Measurements from ENCODE around the gene TMTC1.
"Not testable (repeated sequence)": the region's sequence is repeated elsewhere in the genome, so short reads cannot be mapped to it uniquely, and the experiment has no call there.

Gene TMTC1

GRCh38 chr12:29674463-29674862 is 109.3 kb downstream of the TMTC1 start:
- in situ Hi-C loops (cut with HindIII; ENCODE audit: low sequenced_read_pairs): no loop called here

- in situ Hi-C loops (cut with HindIII; ENCODE audit: low sequenced_read_pairs): no loop called here
Measured at GRCh38 chr12:29673346-29673745, 110.4 kb downstream of the TMTC1 start.

DNA sequence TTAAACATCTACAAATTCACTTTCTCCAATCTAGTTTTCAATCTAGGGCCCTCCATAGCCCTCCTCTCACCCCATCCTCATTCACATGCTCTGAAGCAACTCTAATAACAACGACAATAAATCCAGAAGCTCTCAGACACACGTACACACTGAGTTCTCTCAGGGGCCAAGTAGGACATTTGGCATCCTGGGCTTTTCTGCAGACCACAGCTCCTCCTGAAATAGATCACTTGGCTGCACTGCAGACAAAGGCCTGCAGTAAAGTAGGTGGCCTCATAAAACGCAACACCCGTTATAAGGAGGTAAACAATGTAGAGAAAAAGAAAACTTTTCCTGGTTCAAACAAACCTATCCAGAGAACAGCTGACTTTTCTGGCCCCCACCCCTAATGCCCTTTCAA is 111.2 kb downstream of the TMTC1 start:
- in situ Hi-C loops (cut with HindIII; ENCODE audit: low sequenced_read_pairs): no loop called here

DNA sequence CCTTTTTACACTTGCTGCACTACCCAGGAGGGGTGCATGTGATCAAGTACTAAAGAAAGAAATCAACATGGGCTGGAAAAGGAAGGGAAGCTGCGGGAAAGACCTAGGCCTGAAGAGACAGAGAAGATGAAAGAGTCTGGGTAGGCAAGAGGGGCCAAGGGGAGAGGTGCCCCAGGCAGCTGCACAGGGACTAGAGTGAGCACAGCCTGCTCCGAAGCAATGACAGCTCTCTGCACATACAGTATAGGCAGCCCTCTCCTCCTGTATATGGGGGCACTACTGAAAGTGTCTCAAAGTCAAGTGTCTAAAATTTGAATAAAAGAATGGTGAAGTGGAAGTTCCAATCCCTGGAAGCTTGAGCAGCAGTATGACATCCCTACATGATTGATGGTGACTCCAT is 112.0 kb downstream of the TMTC1 start:
- in situ Hi-C loops (cut with HindIII; ENCODE audit: low sequenced_read_pairs): no loop called here

- in situ Hi-C loops (cut with HindIII; ENCODE audit: low sequenced_read_pairs): no loop called here
Measured at GRCh38 chr12:29667011-29667410, 116.7 kb downstream of the TMTC1 start.

- in situ Hi-C loops (cut with HindIII; ENCODE audit: low sequenced_read_pairs): no loop called here
Measured at GRCh38 chr12:29665107-29665506, 118.6 kb downstream of the TMTC1 start.

DNA sequence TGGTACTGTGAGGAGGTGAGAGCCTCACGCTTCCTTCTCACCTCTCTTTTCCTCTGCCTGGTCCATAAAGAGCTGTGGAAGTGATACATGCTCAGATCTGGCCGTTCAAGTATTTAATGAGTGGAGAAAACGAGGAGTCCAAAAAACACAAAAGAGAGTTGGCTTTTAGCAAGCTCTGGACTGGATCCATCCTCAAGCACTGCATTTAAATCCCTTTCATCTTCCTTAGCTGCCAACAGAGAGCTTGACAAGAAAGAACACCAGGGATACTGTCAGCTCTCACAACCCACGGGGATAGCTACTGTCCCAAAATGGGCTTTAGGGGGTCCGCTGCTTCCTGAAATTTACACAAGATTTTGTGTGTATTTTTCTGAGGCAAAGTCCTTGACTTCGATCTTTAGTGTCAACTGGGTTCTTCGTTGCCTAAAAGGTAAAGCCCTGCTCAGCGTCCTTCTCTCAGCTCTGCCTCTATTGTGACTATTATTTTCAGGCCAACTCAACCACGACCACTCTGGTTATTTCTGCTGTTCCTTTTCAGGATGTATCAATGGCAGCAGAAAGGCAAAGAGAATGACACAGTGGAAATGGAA is 120.9 kb downstream of the TMTC1 start:
- in situ Hi-C loops (cut with HindIII; ENCODE audit: low sequenced_read_pairs): no loop called here

DNA sequence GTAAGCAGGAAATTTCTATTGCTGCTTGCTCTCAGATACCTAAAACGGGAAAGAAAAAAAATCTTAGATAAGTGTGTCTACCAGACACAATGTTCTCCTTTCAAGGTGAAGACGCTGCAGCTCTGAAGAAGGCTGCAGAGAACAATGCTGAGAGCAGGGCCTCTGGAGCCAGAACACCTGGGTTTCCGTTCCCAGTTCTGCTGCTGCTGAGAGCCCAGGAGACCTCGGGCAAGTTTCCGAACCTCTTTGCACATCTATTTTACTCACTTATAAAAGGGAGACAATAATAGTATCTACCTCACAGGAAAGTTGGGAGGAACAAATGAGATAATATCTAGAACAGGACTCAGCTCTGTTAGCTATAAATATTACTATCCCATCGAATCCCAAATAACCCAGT is 122.9 kb downstream of the TMTC1 start:
- in situ Hi-C loops (cut with HindIII; ENCODE audit: low sequenced_read_pairs): no loop called here

DNA sequence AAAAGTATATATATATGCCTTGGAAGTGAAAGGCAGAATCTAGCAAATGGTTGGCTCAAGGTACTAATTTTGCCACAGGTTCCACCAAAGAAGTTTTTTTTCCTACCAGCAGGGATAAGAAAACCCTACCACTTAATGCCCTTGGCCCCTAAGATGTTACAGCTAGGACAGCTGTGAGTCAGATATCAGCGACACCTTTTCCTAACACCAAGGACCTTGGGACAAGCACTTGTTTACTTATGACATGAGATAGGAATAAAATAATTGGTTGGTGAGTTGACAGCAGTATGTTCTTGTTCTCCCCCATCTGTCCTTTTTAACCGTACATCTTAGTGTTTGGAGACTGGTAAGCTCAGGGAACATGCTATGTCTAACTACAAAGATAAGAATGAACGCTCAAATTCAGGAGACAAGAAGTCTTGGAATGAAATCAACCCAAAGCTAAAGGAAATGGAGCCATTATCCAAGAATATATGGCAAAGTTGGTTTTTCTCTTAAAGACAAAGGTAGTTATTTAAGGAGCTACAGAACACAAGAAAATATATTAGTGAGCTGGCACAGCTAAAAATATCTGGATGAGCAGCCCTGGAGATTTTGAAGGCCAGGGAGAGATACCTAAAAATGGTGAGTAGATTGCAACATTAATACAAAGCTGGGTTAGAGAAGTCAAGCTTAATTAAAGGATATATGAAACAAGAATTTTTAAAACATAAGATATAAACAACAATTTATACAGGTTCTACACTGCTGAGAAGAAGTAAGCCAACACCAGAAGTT is 126.8 kb downstream of the TMTC1 start:
- in situ Hi-C loops (cut with HindIII; ENCODE audit: low sequenced_read_pairs): no loop called here

DNA sequence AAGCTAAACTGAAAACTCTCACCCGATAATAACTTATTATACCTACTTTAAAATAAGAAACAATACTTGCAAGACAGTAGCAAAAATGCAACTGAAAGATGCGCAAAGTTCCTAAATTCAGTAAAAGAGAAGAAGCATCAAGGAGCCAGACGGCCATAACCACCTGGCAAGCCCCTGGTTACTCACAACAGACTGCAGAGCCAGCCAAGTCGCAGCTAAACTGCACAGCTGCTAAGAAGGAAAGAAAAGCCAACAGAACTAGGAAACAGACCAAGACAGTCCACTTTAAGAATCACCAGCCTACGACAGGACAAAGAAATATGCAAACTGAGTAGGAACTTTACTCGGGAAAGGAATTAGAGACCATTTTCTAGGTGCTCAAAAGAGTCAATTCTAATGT is 127.9 kb downstream of the TMTC1 start:
- in situ Hi-C loops (cut with HindIII; ENCODE audit: low sequenced_read_pairs): no loop called here

GRCh38 chr12:29653286-29653685 is 130.5 kb downstream of the TMTC1 start:
- in situ Hi-C loops (cut with HindIII; ENCODE audit: low sequenced_read_pairs): no loop called here

- in situ Hi-C loops (cut with HindIII; ENCODE audit: low sequenced_read_pairs): no loop called here
Measured at GRCh38 chr12:29650371-29650770, 133.4 kb downstream of the TMTC1 start.

DNA sequence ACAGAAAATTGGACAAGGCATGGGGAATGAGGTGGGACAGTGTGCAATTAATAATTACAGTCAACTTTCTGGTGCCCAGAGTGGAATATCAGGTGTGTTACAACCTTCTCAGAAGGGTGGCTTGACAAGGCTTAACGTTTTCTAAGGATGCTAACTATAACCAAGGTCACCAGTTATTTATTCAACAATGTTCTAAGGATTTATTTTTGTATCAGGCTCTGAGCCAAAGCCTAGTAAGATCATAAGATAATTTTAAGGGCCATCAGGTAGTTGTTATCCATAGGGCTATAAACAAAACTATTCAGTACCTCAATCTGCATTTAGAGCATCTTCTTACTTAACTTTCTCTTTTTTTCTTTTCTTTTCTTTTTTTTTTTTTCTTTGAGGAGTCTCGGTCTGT is 134.0 kb downstream of the TMTC1 start:
- in situ Hi-C loops (cut with HindIII; ENCODE audit: low sequenced_read_pairs): no loop called here

DNA sequence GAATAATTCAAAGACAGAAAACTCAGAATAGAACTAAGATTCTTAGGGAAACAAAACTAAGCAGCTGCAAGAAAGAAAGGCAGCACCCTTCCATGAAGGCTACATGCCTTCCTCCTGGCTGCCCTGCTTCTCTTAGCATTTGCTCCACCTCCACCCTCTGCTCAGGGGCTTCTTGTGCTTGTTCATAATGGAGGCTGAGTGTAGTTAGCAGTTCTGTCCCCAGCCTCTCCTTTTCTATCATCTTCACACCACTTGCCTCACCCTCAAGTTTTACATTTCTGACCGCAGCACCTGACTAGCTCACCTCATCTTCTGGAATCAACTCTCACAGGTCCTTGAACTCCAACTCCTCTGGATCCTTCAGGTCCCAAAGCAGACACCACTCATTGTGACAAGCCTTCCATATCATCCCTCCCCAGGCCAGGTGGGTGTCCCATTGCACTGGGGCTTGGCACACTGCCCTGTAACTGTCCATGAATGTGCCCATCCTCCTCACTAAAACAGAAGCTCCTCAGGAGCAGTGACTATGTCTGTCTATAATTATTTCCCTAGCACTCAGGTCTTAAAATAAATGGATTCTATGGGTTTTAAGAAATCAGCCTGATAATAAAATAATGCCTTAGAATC is 139.1 kb downstream of the TMTC1 start:
- in situ Hi-C loops (cut with HindIII; ENCODE audit: low sequenced_read_pairs): no loop called here

DNA sequence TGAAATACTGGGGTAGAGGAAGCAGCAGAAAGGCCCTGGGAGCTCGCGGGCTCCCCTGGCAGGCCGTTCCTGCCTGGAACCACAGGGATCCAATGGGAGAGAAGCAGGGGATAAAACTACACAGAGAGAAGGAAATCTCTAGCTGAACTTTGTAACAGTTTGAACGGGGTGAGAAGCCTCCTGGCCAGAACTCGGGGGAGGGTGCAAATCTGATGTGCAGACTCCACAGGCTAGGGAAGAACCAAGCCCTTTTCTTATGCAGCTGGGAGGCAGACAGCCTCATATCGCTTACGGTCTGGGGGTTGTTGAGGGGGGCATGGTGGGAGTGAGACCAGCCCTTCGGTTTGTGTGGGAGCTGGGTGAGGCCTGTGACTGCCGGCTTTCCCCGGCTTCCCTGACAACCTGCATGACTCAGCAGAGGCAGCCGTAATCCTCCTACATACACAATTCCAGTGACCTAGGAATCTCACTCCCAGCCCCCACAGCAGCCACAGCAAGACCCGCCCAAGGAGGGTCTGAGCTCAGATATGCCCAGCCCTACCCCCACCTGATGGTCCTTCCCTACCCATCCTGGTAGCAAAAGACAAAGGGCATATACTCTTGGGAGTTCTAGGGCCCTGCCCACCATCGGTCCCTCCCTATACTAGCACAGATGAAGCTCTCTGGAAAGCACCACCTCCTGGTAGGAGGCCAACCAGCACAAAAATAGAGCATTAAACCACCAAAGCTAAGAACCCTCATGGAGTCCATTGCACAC is 143.0 kb downstream of the TMTC1 start:
- in situ Hi-C loops (cut with HindIII; ENCODE audit: low sequenced_read_pairs): no loop called here

- in situ Hi-C loops (cut with HindIII; ENCODE audit: low sequenced_read_pairs): no loop called here
Measured at GRCh38 chr12:29639893-29640495, 143.7 kb downstream of the TMTC1 start.

DNA sequence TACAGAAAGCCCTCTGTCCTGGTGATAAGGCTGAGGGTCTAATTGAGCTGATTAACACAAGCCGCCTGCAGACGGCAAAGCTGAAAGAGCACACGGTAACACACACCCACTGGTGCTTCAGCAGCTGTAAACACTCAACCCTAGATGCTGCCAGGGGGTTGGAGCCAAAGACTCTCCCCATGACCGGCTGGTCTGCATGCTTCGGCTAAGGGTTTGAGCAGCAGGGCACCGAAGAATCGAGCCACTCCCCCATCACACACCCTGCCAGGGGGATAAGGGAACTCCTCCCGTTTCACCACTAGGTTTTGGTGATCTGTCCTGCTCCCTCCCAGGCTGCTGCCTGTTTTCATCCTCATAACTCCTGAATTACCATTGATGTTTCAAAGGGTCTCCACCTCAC is 145.2 kb downstream of the TMTC1 start:
- in situ Hi-C loops (cut with HindIII; ENCODE audit: low sequenced_read_pairs): no loop called here

DNA sequence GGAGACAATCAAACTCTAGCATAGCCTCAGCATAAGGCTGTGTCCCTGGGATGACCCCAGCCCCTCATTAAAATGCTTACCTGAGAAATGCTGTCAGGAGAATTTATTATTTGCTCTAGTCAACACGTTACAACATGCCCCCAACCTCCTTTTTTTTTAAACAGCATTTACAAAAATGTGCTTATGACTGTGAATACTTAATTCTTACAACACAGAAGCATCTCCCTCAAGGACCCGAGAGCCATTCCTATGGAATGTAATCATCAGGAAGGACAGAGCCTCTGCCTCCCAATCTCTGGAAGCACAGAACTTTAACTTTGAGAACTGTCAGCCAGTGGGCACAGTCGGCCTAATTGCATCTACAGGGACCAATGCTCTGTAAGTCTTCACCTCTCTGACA is 149.7 kb downstream of the TMTC1 start:
- in situ Hi-C loops (cut with HindIII; ENCODE audit: low sequenced_read_pairs): no loop called here

DNA sequence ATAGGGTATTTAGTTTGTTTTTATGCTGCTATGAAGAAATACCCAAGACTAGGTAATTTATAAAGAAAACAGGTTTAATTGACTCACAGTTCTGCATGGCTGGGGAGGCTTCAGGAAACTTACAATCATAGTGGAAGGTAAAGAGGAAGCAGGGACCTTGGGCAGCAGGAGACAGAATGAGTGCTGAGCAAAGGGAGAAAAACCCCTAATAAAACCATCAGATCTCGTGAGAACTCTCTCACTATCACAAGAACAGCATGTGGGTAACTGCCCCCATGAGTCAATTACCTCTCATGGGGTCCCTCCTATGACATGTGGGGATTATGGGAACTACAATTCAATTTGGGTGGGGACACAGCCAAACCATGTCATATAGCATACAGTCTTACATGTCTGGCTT is 153.6 kb downstream of the TMTC1 start:
- in situ Hi-C loops (cut with HindIII; ENCODE audit: low sequenced_read_pairs): not testable (repeated sequence)

DNA sequence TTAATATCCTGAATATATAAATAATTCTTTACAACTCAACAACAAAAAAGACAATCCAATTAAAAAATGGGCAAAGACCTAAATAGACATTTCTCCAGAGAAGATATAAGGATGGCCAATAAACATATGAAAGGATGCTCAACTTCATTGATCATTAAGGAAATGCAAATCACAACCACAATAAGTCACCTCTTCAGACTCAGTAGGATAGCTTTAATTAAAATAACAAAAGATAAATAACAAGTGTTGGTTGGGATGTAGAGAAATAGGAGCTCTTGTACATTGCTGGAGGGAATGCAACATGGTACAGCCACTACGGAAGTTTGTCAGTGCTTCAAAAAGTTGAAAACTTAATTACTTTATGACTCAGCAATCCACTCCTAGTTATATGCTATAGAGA is 156.5 kb downstream of the TMTC1 start:
- in situ Hi-C loops (cut with HindIII; ENCODE audit: low sequenced_read_pairs): no loop called here

DNA sequence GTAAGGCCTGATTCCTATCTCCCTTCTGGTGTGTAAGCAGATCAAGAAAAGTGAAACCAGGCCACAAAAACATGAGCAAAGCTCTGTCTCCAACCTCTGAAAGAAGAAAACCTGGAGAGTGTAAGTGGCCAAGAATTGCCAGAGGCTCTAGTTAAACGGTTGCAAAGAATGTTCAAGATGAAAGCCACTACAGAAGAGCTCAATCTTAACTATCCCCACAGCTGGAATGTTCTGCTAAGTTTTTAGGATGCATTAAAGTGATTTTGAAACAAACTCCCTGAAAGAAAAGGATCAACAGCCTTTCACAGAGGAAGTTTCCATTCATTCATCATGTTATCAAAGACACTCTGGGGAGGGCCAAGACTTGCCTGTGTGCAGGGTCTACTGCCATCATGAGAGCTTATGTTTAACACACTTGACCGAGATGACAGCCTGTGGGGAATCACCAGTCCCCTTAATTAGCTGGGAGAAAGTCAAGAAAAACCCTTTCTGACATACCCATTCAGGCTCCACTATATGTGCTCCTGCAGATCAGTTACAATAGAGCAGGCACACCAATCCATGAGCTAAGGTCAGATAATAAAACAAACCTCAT is 158.3 kb downstream of the TMTC1 start:
- in situ Hi-C loops (cut with HindIII; ENCODE audit: low sequenced_read_pairs): no loop called here

All from DLD1 (cell line).